ENCODE measurements around the gene BSCL2.

DNA sequence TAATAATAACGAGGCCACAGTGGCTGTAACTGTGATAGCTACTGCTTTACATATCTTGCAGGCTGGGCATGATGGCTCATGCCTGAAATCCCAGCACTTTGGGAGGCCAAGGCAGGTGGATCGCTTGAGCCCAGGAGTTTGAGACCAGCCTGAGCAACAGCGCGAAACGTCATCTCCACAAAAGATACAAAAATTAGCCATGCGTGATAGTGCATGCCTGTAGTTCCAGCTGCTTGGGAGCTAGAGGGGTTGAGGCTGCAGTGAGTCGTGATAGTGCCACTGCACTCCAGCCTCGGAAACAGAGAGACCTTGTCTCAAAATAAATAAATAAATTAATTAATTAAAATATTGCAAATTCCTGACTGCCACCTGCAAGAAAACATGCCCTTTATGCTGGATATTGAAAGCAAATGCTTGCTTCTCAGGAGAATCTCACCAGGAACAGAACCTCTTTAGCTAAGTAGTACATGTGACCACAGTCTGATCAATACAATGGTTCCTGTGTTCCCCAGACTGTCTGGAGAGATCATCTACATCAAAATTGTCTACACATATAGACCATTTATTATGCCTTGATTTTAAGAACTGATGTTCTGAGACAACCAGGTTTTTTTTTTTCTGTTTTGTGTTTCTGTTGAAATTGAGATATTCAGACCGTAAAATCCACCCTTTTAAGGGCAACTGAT is 40.4 kb upstream of the BSCL2 start:
- no peak for TF ChIP-seq POLR2A (IDR thresholded peaks at IDR 0.05)
- TF ChIP-seq, protein P1, sequence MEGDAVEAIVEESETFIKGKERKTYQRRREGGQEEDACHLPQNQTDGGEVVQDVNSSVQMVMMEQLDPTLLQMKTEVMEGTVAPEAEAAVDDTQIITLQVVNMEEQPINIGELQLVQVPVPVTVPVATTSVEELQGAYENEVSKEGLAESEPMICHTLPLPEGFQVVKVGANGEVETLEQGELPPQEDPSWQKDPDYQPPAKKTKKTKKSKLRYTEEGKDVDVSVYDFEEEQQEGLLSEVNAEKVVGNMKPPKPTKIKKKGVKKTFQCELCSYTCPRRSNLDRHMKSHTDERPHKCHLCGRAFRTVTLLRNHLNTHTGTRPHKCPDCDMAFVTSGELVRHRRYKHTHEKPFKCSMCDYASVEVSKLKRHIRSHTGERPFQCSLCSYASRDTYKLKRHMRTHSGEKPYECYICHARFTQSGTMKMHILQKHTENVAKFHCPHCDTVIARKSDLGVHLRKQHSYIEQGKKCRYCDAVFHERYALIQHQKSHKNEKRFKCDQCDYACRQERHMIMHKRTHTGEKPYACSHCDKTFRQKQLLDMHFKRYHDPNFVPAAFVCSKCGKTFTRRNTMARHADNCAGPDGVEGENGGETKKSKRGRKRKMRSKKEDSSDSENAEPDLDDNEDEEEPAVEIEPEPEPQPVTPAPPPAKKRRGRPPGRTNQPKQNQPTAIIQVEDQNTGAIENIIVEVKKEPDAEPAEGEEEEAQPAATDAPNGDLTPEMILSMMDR (IDR thresholded peaks at IDR 0.05) = no peak

Measured in thyroid gland (tissue), 4 donors.